Right cardiac atrium (tissue), 5 donors: ENCODE results near the gene OR4D6. TPM values are rescaled to one million over a fixed set of nuclear protein-coding genes. Genes with fewer than 3 reads are reported as not detected.
"Not testable (repeated sequence)": the region's sequence is repeated elsewhere in the genome, so short reads cannot be mapped to it uniquely, and the experiment has no call there.

ENCODE experiments used
- ATAC-seq, 2 donors: fragments of 200-7000 bp; cut with Tn5 transposase; one replicate each; pipeline versions ENCODE4 v1.8.0 to v1.9.1; 2020; ENCODE audit warnings: moderate library complexity in 2 of 2, mild to moderate bottlenecking in 1 of 2
- DNase-seq, 3 donors: peaks; one replicate each; pipeline ENCODE4 v3.0.0-alpha.2; 2020
- H3K27ac ChIP-seq: one replicate; pipeline ENCODE4 v1.5.1; 2013; ENCODE audit warnings: mild to moderate bottlenecking, low read length, control low read depth, moderate library complexity
- H3K27me3 ChIP-seq: one replicate; pipeline ENCODE4 v1.6.1; 2013; ENCODE audit not compliant: control insufficient read depth, insufficient read depth
- H3K4me1 ChIP-seq: one replicate; pipeline ENCODE4 v1.6.1; 2013; ENCODE audit warnings: low read length; ENCODE audit not compliant: control insufficient read depth, insufficient read depth
- H3K4me3 ChIP-seq: one replicate; pipeline ENCODE4 v1.5.1; 2013; ENCODE audit warnings: low read length, control low read depth
- H3K9me3 ChIP-seq: one replicate; pipeline ENCODE4 v1.6.1; 2013; ENCODE audit warnings: low read length; ENCODE audit not compliant: control insufficient read depth
- WGBS: extraction: QIAGEN DNeasy Blood & Tissue Kit; methylation state at CpG from one replicate; pipeline ENCODE4 v1.1.7; 2013; 5-methylcytosine and 5-hydroxymethylcytosine counted together
- intact Hi-C, 4 donors: fragments of 100-400 bp; cut with DNase I; formaldehyde crosslinking; loops; one replicate each; pipeline versions ENCODE4 v1.11.0 to v1.14.0; 2022 to 2023
- polyA plus RNA-seq: library from polyadenylated mRNA; stranded (reverse); fragments of 200-250 nt; gene quantifications from one replicate; pipeline ENCODE4 v1.2.3, GENCODE V29; 2013
- total RNA-seq, 4 donors: library from RNA; stranded (reverse); fragmentation: NEBNext Ultra II Directional; extraction: Animal tissue kit (Norgen Biotek cat#: 25700); gene quantifications; one replicate each; pipeline ENCODE4 v1.2.1, GENCODE V29; 2021
- donor health status: healthy with polysubstance abuse.
- donor health status: DM: no; HTN: yes; CAD: no.
- donor health status: DM: no; HTN: no; CAD: no.
- donor health status: DM: no; HTN: yes; CAD: no; lungs with severe emphysema.
- donor health status: DM: yes; HTN: yes; CAD: no.

OR4D6 gene
- total and polyA plus RNA-seq, 5 donors = not detected

GRCh38 chr11:59436169-59436568 is 20.6 kb upstream of the OR4D6 start, which contains the start of gene OR5A1:
Gene OR5A1 (plus strand): TSS chr11:59436469. CDS start chr11:59443169, 6,700 bp downstream.
- no peaks in the 10 kb centered on the region for H3K9me3 ChIP-seq
- intact Hi-C loops = no loop called here
- 76% methylated on average over 3 of the region's 3 CpGs for WGBS
- no peak for ATAC-seq
- H3K4me1 ChIP-seq = no peaks in the 10 kb centered on the region
- no peak for DNase-seq
- H3K27me3 ChIP-seq = no peaks in the 10 kb centered on the region
- H3K27ac ChIP-seq = no peak within 1 kb of the TSS
- H3K4me3 ChIP-seq = no peak within 1 kb of the TSS

- no peaks in the 10 kb centered on the region for H3K27me3 ChIP-seq
- no peak overlapping the region for H3K4me3 ChIP-seq
- H3K4me1 ChIP-seq = no peaks in the 10 kb centered on the region
- H3K27ac ChIP-seq = no peak overlapping the region
- no peak for ATAC-seq
- intact Hi-C loops = no loop called here
- no peaks in the 10 kb centered on the region for H3K9me3 ChIP-seq
- no peak for DNase-seq
- 77% methylated on average over 7 of the region's 7 CpGs for WGBS
These were observed 19.0 kb upstream of the OR4D6 start for GRCh38 chr11:59437770-59438169.

- H3K9me3 ChIP-seq, H3K4me1 ChIP-seq, H3K27me3 ChIP-seq, H3K4me3 ChIP-seq, ATAC-seq, intact Hi-C loops, DNase-seq, H3K27ac ChIP-seq: not testable (repeated sequence)
- WGBS = 72% methylated on average over 1 of the region's 1 CpG
These were observed 11.1 kb upstream of the OR4D6 start for GRCh38 chr11:59445624-59446023.

GRCh38 chr11:59448484-59448883 is 8.3 kb upstream of the OR4D6 start:
- ATAC-seq (no peak), DNase-seq (no peak)
- Histone ChIP-seq H3K27me3 (no peaks in the 10 kb centered on the region), H3K27ac (no peak overlapping the region), H3K9me3 (no peaks in the 10 kb centered on the region), H3K4me3 (no peak overlapping the region), H3K4me1 (no peaks in the 10 kb centered on the region)
- intact Hi-C loops = no loop called here
- 61% methylated on average over 2 of the region's 2 CpGs for WGBS

GRCh38 chr11:59459916-59460315 is 3.2 kb downstream of the OR4D6 start:
- Histone ChIP-seq H3K27me3 (no peaks in the 10 kb centered on the region), H3K9me3 (no peaks in the 10 kb centered on the region), H3K4me3 (no peak overlapping the region), H3K4me1 (no peaks in the 10 kb centered on the region), H3K27ac (no peak overlapping the region)
- intact Hi-C loops = no loop called here
- WGBS = 71% methylated on average over 3 of the region's 3 CpGs
- ATAC-seq (no peak), DNase-seq (no peak)

GRCh38 chr11:59463190-59463641 is 6.5 kb downstream of the OR4D6 start:
- Histone ChIP-seq H3K27me3 (no peaks in the 10 kb centered on the region), H3K9me3 (no peaks in the 10 kb centered on the region), H3K27ac (no peak overlapping the region), H3K4me1 (no peaks in the 10 kb centered on the region), H3K4me3 (no peak overlapping the region)
- DNase-seq = no peak
- WGBS = 31% methylated on average over 5 of the region's 5 CpGs
- intact Hi-C loops = no loop called here
- ATAC-seq = peak; percentile 41 to 87

- Histone ChIP-seq H3K4me1 (no peaks in the 10 kb centered on the region), H3K27ac (no peak within 1 kb of the TSS), H3K27me3 (no peaks in the 10 kb centered on the region), H3K9me3 (no peaks in the 10 kb centered on the region), H3K4me3 (no peak within 1 kb of the TSS)
- intact Hi-C loops = no loop called here
- ATAC-seq (no peak), DNase-seq (no peak)
These were observed 16.3 kb downstream of the OR4D6 start, which contains the start of gene OR4D10 for GRCh38 chr11:59473015-59473414. Gene OR4D10 (plus strand): TSS chr11:59473315. CDS start chr11:59477430, 4,115 bp downstream.

GRCh38 chr11:59475176-59475575 is 18.4 kb downstream of the OR4D6 start:
- Histone ChIP-seq H3K27me3 (no peaks in the 10 kb centered on the region), H3K4me1 (no peaks in the 10 kb centered on the region), H3K4me3 (no peak overlapping the region), H3K27ac (no peak overlapping the region), H3K9me3 (no peaks in the 10 kb centered on the region)
- intact Hi-C loops = no loop called here
- 59% methylated on average over 9 of the region's 9 CpGs for WGBS
- ATAC-seq = no peak
- no peak for DNase-seq

GRCh38 chr11:59479906-59480305 is 23.1 kb downstream of the OR4D6 start:
- ATAC-seq = no peak
- Histone ChIP-seq H3K4me1 (no peaks in the 10 kb centered on the region), H3K27ac (no peak overlapping the region), H3K9me3 (no peaks in the 10 kb centered on the region), H3K4me3 (no peak overlapping the region), H3K27me3 (no peaks in the 10 kb centered on the region)
- DNase-seq = no peak
- intact Hi-C loops = no loop called here

- ATAC-seq = no peak
- Histone ChIP-seq H3K4me3 (no peak overlapping the region), H3K27me3 (no peaks in the 10 kb centered on the region), H3K4me1 (no peaks in the 10 kb centered on the region), H3K27ac (no peak overlapping the region), H3K9me3 (no peaks in the 10 kb centered on the region)
- intact Hi-C loops = no loop called here
- no peak for DNase-seq
- WGBS = 86% methylated on average over 3 of the region's 3 CpGs
These were observed 23.6 kb downstream of the OR4D6 start for GRCh38 chr11:59480359-59480758.

GRCh38 chr11:59501931-59502330 is 45.2 kb downstream of the OR4D6 start:
- no peaks in the 10 kb centered on the region for H3K4me1 ChIP-seq
- H3K27ac ChIP-seq = no peak overlapping the region
- H3K9me3 ChIP-seq = no peaks in the 10 kb centered on the region
- WGBS = 87% methylated on average over 1 of the region's 1 CpG
- DNase-seq = no peak
- H3K27me3 ChIP-seq = no peaks in the 10 kb centered on the region
- intact Hi-C loops = no loop called here
- ATAC-seq = no peak
- no peak overlapping the region for H3K4me3 ChIP-seq

GRCh38 chr11:59503276-59503675 is 46.5 kb downstream of the OR4D6 start, which contains the start of gene OR4D11:
Gene OR4D11 (plus strand): TSS chr11:59503576. CDS start chr11:59503576, 0 bp downstream.
- no peak within 1 kb of the TSS for H3K27ac ChIP-seq
- H3K4me1 ChIP-seq = no peaks in the 10 kb centered on the region
- no peak for ATAC-seq
- DNase-seq = no peak
- intact Hi-C loops = no loop called here
- H3K27me3 ChIP-seq = no peaks in the 10 kb centered on the region
- H3K9me3 ChIP-seq = no peaks in the 10 kb centered on the region
- H3K4me3 ChIP-seq = no peak within 1 kb of the TSS
